ENCODE results near the gene SGO2. TPM values are rescaled to one million over a fixed set of nuclear protein-coding genes. Genes with fewer than 3 reads are reported as not detected.

The SGO2 gene
- total and polyA plus RNA-seq, 2 donors (not counting 3 experiments of a cell fraction or from before 2014, with no cell fraction given), result 1.7 to 20.5 TPM

- FAIRE-seq, result no peak
- CTCF ChIA-PET, result no interaction called here
These were observed 69.9 kb downstream of the SGO2 start for GRCh38 chr2:200595913-200596312.

More at GRCh38 chr2:200595913-200596312, 69.9 kb downstream of the SGO2 start:
- no peaks in the 10 kb centered on the region for H3K79me2 ChIP-seq (ENCODE audit: control insufficient read depth, insufficient read depth, low read length)
- no peak overlapping the region for H3K27ac ChIP-seq (ENCODE audit: insufficient read depth, low read depth, low read length)
- POLR2A ChIA-PET, result no interaction called here
- H3K9me1 ChIP-seq (replicated peaks; ENCODE audit: control insufficient read depth, extremely low read depth, insufficient read depth, low read length), result no peaks in the 10 kb centered on the region
- H3K4me3 ChIP-seq (replicated peaks in 1 of 3; ENCODE audit: insufficient read depth in 1 of 3, low read depth in 1 of 3, low read length in 3 of 3), result no peak overlapping the region
- H3K9ac ChIP-seq (replicated peaks; ENCODE audit: extremely low read depth, insufficient read depth, low read length), result no peak overlapping the region
- H3K4me2 ChIP-seq (ENCODE audit: insufficient read depth, low read length), result no peak overlapping the region
- TF ChIP-seq POLR2A (IDR thresholded peaks at IDR 0.05; ENCODE audit: low read depth, low read length) (no peak), MAX (IDR thresholded peaks at IDR 0.05; ENCODE audit: insufficient read depth, insufficient read length) (no peak), MYC (IDR thresholded peaks at IDR 0.05; ENCODE audit: low read depth, low read length) (no peak), EZH2 (IDR thresholded peaks at IDR 0.05; ENCODE audit: borderline replicate concordance, low read depth, low read length, severe bottlenecking) (no peak), FOS (IDR thresholded peaks at IDR 0.05; ENCODE audit: borderline replicate concordance, insufficient read depth, low read length) (no peak), POLR2AphosphoS5 (IDR thresholded peaks at IDR 0.05; ENCODE audit: insufficient read depth, low read depth, low read length) (no peak), JUN (IDR thresholded peaks at IDR 0.05; ENCODE audit: borderline replicate concordance, insufficient read depth, insufficient read length, low read depth) (no peak), GATA2 (IDR thresholded peaks at IDR 0.05; ENCODE audit: insufficient read depth, insufficient read length, low read depth, low read length) (no peak), CTCF (IDR thresholded peaks at IDR 0.05; ENCODE audit: extremely low read depth in 1 of 2, insufficient read depth in 1 of 2, low read depth in 1 of 2, low read length in 2 of 2) (no peak)
- dilution Hi-C loops (cut with MboI; ENCODE audit: extremely low pct_ligation_motif_present, low sequenced_read_pairs), result no loop called here
- no peaks in the 10 kb centered on the region for H4K20me1 ChIP-seq (replicated peaks; ENCODE audit: control insufficient read depth, extremely low read depth, insufficient read depth, low read length)
- H3K9me3 ChIP-seq (replicated peaks; ENCODE audit: control insufficient read depth, insufficient read depth, low read length), result no peaks in the 10 kb centered on the region
- H2AFZ ChIP-seq (ENCODE audit: low read depth, low read length), result no peak overlapping the region
- H3K4me1 ChIP-seq (ENCODE audit: control insufficient read depth, extremely low read depth, insufficient read depth, low read length), result no peaks in the 10 kb centered on the region
- no peaks in the 10 kb centered on the region for H3K36me3 ChIP-seq (ENCODE audit: control insufficient read depth in 2 of 2, extremely low read depth in 1 of 2, insufficient read depth in 2 of 2, low read length in 2 of 2)
- intact Hi-C loops (cut with micrococcal nuclease), result no loop called here
- no TSS peak for BruUV-seq (replicated peaks)
- no peak for DNase-seq (ENCODE audit: low read depth, low spot score)
- peaks cover 0 to 8% of the 10 kb centered on the region in 2 experiments for H3K27me3 ChIP-seq (ENCODE audit: control insufficient read depth in 2 of 2, insufficient read depth in 2 of 2, low read length in 2 of 2)
